Activated CD8-positive, alpha-beta memory T cell treated with anti-CD3 and anti-CD28 coated beads for 36 hours (primary cell): ENCODE measurements around the gene RPUSD3. TPM values are rescaled to one million over a fixed set of nuclear protein-coding genes. Genes with fewer than 3 reads are reported as not detected.

ENCODE experiments used
- CTCF ChIA-PET: fragments of 350-600 bp; sonication (Branson Sonifier 250); formaldehyde crosslinking; loops from one replicate; lab custom pipeline; 2021; ENCODE audit warnings: antibody characterized with exemption; lab: Charles Lee
- POLR2A ChIA-PET: fragments of 350-600 bp; sonication (Branson Sonifier 250); formaldehyde crosslinking; loops from one replicate; lab custom pipeline; 2021; ENCODE audit warnings: antibody characterized with exemption; lab: Charles Lee
- total RNA-seq, 2 experiments: library from RNA; stranded (reverse); gene quantifications; one replicate each; pipeline ENCODE4 v1.2.3, GENCODE V29; 2021

The RPUSD3 gene
- total RNA-seq, 2 experiments from 2014 or later, result 80.4 to 81.3 TPM

DNA sequence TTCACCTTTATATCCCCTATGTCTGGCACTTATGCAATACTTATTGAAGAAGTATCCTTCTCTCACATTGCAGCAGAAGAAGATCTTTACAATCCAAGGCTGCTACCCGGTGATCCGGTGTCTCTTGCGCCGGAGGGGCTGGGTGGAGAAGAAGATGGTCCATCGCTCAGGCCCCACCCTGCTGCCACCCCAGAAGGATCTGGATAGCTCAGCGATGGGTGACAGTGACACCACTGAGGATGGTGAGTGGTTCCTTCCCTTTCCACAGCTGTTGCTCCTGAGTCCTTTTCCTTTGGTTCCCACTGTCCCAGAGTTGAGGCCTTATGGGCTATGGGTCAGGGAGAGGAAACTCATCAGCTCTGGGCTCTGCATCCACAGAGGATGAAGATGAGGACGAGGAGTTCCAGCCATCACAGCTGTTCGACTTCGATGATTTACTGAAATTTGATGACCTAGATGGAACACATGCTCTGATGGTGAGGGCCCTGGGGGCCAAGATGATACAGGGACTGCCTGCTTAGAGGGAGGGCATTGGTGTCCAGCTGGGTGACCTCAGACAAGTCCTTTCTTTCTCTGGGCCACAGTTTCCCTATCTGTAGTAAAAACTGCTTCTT lies 30.8 kb downstream of the RPUSD3 start:
- CTCF ChIA-PET, result interaction anchor here (0.5 kb wide), 1 partner anchor 170 kb away, joined by 3 read pairs; no protein-coding TSS in a partner anchor

DNA sequence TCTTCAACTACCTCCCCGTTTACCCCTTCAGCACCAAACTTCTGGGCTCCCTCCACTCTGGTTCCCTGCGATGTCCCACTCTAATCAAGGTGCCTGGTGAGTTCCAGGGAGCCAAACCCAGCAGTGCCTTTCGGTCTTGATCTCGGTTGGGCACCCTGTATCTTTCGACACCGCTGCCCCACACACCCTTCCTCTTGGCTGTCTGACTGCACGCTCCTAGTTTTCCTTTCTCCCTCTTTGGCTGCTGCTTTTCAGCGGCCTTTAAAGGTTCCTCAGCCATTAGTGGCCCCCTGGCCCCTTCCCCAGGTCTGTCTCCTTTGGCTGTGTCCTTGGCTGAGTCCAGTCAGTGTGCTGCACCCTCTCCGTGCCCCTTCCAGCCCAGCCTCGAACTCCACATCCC lies 33.0 kb downstream of the RPUSD3 start:
- ChIA-PET CTCF (no interaction called here), POLR2A (interaction anchor here (0.6 kb wide), 1 partner anchor 58 kb away, joined by 3 read pairs; no protein-coding TSS in a partner anchor)

More for the DNA sequence above, 30.8 kb downstream of the RPUSD3 start:
- POLR2A ChIA-PET, result interaction anchor here (0.6 to 1.4 kb wide), 3 partner anchors 21 to 311 kb away, joined by 3 to 6 read pairs (median 3); partner anchors contain the start of gene TADA3

DNA sequence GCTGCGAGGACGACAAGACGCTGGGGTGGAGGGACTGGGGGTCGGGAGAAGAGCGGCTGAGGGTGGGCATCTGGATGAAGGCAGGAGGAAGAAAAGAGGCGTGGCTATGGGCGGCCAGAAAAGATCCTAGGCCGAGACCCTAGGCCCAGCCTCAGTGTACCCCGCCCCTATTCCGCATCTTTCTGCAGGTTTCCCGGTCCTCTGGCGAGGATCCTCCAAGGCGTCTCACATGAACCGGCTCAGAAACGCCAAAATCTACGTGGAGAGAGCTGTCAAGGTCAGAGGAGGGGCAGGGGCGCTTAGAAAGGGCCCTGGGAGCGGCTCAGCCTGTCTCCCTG lies 33.4 kb downstream of the RPUSD3 start:
- CTCF ChIA-PET, result interaction anchor here (1.4 kb wide), 1 partner anchor 30 kb away, joined by 3 read pairs; no protein-coding TSS in a partner anchor
- POLR2A ChIA-PET, result interaction anchor here (0.6 to 2.5 kb wide), 5 partner anchors 18 to 201 kb away, joined by 3 to 11 read pairs (median 3); partner anchors contain the start of genes ARPC4, CAMK1 and TADA3

DNA sequence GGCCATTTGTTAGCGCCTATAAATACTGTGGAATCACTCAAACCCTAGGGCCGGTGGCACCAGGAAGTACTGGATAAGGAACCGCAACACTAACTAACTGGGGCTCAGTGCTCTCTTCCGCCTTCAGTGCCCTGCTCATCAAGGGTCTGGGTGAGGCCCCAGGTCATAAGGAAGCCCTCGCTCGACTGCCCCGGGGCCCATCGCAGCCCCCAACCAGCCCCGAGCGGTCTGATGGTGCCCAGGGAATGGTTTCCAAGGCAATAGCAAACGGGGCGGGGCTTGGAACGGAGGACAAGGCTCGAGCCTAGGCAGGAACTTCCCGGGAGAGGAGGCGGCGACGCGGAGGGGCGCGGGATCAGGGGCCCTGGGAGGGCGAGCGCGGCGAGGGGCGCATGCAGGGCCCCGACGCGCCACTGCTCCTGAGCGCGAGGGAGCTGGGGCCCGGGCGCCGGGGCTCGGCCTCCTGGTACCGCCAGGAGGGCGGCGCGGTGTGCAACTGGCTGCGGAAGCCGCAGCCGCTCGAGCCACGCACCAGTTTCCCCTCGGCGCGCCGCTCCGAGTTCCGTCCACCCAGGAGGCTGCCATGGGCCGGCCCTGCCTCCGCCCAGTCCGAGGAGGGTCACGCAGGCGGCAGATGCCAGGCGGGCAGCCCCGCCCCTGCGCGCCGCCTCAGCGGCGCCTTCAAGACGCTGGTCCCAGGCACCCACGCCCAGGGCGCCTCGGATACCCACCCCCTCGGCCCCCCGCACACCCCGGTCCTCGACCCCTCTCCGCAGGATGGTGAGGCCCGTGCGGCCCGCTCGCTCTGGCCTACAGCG lies 34.0 kb downstream of the RPUSD3 start, which contains the start of gene TTLL3:
TSS of gene TTLL3 (plus strand) at position 648 of the 818 bp plus-strand sequence. CDS start 400 bp downstream, outside the sequence.
- CTCF ChIA-PET, result interaction anchor here (1.4 kb wide), 2 partner anchors 17 to 31 kb away, joined by 3 to 5 read pairs; no protein-coding TSS in a partner anchor
- POLR2A ChIA-PET, result interaction anchor here (0.6 to 2.5 kb wide), 6 partner anchors 15 to 201 kb away, joined by 3 to 11 read pairs (median 3); partner anchors contain the start of genes ARPC4, CAMK1 and TADA3

DNA sequence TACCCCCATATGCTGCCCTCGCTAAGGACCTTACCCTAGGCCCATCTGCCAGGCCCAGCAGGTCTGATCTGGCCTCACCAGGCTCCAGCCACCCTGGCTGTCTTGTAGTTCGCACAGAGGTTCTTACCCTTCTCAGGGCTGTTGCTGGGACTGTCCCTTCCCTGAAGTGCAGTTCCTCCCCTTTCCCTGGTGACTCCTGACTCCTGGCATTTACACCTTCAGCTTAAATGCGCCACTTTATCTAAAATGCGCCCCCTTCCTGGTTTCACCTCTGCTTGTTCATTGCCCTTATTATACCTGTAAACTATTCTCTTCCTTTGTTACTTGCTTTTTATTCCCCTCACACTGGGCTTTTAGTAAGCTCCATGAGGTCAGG lies 34.6 kb downstream of the RPUSD3 start:
- CTCF ChIA-PET, result interaction anchor here (1.4 kb wide), 3 partner anchors 14 to 31 kb away, joined by 3 to 5 read pairs (median 5); no protein-coding TSS in a partner anchor
- POLR2A ChIA-PET, result interaction anchor here (0.9 to 2.5 kb wide), 5 partner anchors 14 to 202 kb away, joined by 3 to 11 read pairs (median 3); partner anchors contain the start of genes ARPC4, CAMK1 and TADA3

GRCh38 chr3:9808345-9809037 lies 35.3 kb downstream of the RPUSD3 start:
- ChIA-PET POLR2A (interaction anchor here (0.6 to 2.5 kb wide), 3 partner anchors 16 to 52 kb away, joined by 3 to 11 read pairs (median 3); partner anchors contain the start of genes ARPC4, RPUSD3 and TADA3), CTCF (interaction anchor here (1.0 to 1.4 kb wide), 3 partner anchors 13 to 57 kb away, joined by 3 to 5 read pairs (median 5); no protein-coding TSS in a partner anchor)

- POLR2A ChIA-PET, result interaction anchor here (0.6 to 2.5 kb wide), 4 partner anchors 15 to 125 kb away, joined by 3 to 11 read pairs (median 4); partner anchors contain the start of genes ARPC4, RPUSD3 and TADA3
- CTCF ChIA-PET, result interaction anchor here (0.6 to 1.4 kb wide), 3 partner anchors 13 to 156 kb away, joined by 3 to 5 read pairs (median 3); no protein-coding TSS in a partner anchor
Observed at GRCh38 chr3:9807981-9808344, 35.8 kb downstream of the RPUSD3 start.

DNA sequence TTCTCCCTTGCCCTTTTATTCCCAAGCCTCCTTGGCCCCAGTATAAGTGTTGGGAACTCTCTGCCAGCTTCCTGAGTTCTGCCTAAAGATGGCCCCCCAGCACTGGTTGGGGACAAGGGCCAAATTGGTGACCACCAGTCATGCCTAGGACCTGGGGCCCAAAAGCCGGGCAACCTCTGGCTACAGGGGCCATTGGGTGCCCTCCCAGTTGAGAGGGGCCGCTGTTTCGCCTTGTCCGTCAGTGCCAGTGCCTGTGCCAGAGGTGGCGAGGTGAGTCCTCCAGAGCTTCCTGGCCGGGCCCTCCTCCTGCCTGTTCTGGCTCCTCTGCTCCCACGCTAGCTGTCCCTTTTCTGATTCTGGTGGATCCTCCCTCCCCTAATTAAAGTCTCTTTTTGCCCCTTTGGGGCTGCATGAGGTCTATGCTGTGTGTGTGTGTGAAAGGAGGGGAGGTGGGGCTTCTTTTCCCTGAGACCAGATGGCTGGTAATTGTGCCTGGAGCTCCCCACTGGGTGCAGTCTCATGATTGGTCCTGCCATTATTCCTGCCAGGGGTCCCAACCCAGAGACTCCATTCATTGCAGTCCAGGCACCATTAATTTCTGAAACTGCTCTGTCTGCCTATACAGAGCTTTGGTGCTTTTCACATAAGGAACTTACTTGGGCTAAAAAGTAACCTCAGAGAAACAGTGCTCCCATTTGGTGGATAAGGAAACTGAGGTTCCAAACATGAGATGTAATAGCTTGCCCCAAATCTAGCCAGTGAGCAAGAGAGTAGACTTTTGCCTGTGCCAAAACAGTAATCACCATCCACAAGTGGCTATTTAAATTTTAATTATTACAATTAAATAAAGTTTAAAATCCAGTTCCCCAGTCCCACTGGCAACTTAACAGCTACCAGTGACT lies 36.9 kb downstream of the RPUSD3 start:
- ChIA-PET POLR2A (interaction anchor here (0.6 to 0.9 kb wide), 2 partner anchors 44 to 126 kb away, joined by 4 to 6 read pairs; no protein-coding TSS in a partner anchor), CTCF (interaction anchor here (1.9 kb wide), 1 partner anchor 30 kb away, joined by 4 read pairs; no protein-coding TSS in a partner anchor)

DNA sequence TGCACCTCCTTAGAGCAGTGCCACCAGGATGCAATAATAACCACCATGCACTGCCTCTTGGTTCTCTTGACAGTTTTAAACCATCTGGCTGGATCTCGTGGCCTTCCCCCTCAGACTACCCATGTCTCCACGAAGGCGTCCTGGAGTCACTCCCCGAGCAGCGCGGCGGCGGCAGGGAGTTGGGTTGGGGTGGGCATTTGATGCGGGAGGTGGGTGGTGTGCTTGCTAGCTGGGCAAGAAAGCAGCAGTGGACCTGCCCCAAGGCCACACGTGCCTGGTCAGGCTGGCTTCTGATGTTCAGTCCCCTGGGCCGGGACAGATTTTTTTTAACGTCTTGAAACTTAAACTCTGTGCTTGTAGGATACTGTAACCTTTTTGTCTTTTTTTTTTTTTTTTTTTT lies 37.7 kb downstream of the RPUSD3 start:
- POLR2A ChIA-PET, result interaction anchor here (0.6 kb wide), 1 partner anchor 43 kb away, joined by 4 read pairs; no protein-coding TSS in a partner anchor
- CTCF ChIA-PET, result interaction anchor here (0.6 to 2.1 kb wide), 3 partner anchors 13 to 65 kb away, joined by 3 to 6 read pairs (median 4); partner anchors contain the start of genes ARPC4 and TADA3

DNA sequence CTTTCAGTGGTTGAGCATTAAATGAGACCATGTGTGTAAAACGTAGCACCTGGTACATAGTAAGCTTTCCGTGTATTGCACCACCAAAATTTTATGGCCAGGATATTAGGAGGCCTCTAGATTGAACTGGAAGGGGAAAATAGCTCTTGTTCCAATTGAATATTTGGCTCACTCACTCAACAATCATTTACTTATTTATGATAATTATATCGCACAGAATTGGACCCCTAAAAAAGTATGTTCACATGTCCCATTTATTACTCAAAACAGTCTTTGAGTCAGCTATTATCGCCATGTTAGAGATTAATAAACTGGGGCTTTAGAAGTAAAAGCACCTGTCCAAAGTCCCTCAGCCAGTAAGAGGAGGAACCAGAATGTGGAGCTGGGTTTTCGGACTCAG lies 38.8 kb downstream of the RPUSD3 start:
- ChIA-PET CTCF (interaction anchor here (1.9 to 2.1 kb wide), 2 partner anchors 12 to 28 kb away, joined by 4 to 6 read pairs; partner anchors contain the start of genes ARPC4 and TADA3), POLR2A (no interaction called here)

GRCh38 chr3:9803494-9803893 lies 40.3 kb downstream of the RPUSD3 start:
- POLR2A ChIA-PET, result no interaction called here
- CTCF ChIA-PET, result interaction anchor here (1.1 kb wide), 1 partner anchor 32 kb away, joined by 3 read pairs; no protein-coding TSS in a partner anchor

DNA sequence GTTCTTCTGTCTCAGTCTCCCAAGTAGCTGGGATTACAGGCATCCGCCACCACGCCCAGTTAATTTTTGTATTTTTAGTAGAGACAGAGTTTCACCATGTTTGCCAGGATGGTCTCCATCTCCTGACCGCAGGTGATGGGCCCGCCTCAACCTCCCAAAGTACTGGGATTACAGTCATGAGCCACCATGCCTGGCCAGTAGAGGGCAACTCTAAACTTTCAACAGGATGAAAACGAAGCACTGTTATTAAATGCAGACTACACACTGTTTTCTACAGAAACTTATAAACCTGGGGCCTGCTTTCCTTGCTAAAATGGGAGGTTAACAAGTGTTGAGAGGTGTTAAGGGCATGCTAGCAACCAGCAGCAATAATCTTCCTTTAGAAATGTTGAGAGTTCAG lies 43.3 kb downstream of the RPUSD3 start:
- ChIA-PET POLR2A (no interaction called here), CTCF (interaction anchor here (1.4 kb wide), 1 partner anchor 13 kb away, joined by 3 read pairs; no protein-coding TSS in a partner anchor)

DNA sequence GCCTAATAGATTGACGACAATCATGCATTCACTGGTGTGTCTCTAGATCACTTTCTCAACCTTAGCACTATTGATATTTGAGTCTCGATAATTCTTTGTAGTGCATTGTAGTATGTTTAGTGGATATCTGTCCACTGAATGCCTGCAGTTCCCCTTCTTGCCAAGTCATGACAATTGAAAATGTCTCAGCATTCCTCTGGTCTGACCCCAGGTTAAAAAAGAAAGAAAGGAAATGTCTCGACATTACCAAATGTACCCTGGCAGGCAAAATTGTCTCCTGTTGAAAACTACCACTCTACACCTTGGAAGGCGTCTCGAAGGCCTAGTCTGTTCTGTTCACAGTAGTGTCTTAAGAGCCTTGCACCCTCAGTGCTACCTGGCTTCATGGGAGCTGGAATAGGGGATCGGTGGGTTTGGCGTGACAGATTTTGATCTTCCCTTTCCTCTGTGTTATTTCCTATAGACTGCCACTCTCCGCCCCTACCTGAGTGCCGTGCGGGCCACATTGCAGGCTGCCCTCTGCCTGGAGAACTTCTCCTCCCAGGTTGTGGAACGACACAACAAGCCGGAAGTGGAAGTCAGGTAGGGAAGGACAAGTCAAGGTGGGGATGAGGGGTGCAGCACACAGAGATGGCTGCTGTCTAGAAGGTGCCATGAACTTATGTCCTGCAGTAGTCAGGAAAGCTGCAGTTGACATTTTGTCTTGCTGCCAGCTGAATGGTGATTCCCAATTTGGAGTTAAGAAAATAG lies 46.4 kb downstream of the RPUSD3 start:
- ChIA-PET CTCF (interaction anchor here (0.7 kb wide), 1 partner anchor 23 kb away, joined by 5 read pairs; no protein-coding TSS in a partner anchor), POLR2A (interaction anchor here (0.6 kb wide), 1 partner anchor 281 kb away, joined by 3 read pairs; no protein-coding TSS in a partner anchor)

- ChIA-PET CTCF (interaction anchor here (1.2 to 1.5 kb wide), 2 partner anchors 13 to 34 kb away, joined by 4 to 5 read pairs; no protein-coding TSS in a partner anchor), POLR2A (interaction anchor here (0.6 kb wide), 1 partner anchor 14 kb away, joined by 3 read pairs; no protein-coding TSS in a partner anchor)
Observed at GRCh38 chr3:9795207-9795606, 48.6 kb downstream of the RPUSD3 start.

DNA sequence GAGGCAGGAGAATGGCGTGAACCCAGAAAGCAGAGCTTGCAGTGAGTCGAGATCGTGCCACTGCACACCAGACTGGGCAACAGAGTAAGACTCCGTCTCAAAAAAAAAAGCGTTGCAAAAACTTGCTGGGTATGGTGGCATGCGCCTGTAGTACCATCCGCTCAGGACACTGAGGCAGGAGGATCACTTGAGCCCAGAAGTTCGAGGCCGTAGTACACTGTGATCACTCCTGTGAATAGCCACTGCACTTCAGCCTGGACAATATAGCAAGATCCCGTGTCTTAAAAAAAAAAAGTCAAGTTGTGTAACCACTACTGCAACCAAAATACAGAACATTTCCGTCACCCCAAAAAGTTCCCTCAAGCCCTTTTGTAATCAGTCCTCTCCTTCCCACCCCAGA lies 49.4 kb downstream of the RPUSD3 start:
- CTCF ChIA-PET, result interaction anchor here (1.5 to 1.9 kb wide), 2 partner anchors 14 to 66 kb away, joined by 5 read pairs; no protein-coding TSS in a partner anchor

More for the DNA sequence above, 49.4 kb downstream of the RPUSD3 start:
- POLR2A ChIA-PET, result interaction anchor here (0.6 to 0.8 kb wide), 2 partner anchors 16 to 151 kb away, joined by 3 to 7 read pairs; no protein-coding TSS in a partner anchor
